Retinal pigment epithelial cell (primary cell): ENCODE measurements around the gene TOMM6.

Experiments used
- DNase-seq: peaks from one replicate; pipeline ENCODE4 v3.0.0-alpha.2; 2010; ENCODE audit warnings: low read depth
- H3K4me3 ChIP-seq: 2 replicates; pipeline ENCODE4 v1.5.1; 2011; ENCODE audit warnings: mild to moderate bottlenecking, low read length, control low read depth, moderate library complexity
- CTCF ChIP-seq: conservative IDR thresholded peaks from 2 replicates; pipeline ENCODE4 v1.5.1; 2011; ENCODE audit warnings: low read depth, low read length, control low read depth, inconsistent platforms

TOMM6 gene

DNA sequence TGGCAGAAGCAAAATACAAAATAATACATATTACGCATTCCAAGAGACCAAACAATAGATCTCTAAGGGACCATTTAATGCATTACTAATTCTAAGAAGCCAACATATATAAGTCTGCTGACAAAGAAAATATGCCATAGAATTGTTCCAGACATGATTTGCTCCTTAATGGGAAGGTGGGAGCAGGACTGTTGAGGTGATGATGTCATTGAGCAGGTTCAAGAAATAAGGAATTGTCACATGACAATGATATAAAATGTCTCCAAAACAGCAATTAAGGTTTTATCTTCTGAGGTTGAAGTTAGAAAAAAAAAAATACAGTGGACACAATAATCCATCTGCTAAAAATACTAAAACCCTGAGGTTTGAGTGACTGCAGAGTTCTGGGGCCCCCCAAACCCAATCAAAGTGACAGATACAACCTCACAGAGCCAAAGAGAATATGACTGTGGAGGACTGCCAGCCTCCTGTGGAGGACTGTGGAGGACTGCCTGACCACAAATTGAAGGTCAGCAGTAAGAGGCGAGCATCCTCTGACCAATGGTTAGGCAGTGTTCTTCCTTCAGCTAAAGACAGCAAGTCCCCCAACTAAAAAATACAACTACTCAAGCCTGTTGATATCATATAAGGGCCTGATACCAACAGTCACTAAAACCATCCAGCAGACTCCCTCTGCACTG lies 39.0 kb downstream of the TOMM6 start:
- DNase-seq, result no peak
- no peak overlapping the region for H3K4me3 ChIP-seq
- TF ChIP-seq CTCF, result no peak

DNA sequence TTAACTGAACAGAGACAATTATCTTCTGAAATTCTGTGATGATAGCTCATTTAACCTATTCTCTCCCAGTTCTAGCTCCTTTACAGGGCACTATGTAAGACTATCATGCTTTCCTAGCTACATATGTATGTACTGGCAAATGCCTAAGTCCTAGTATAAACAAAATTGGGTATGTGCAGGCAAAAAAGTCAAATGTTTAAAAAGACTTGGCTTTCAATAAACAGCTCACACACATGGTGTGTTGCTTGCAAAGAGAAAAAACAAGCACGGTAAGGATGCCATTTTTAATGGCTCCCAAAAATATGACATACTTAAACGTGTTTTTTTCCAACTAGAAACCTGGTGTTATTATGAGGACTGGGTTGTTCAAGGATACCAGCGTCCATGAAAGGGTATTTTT lies 44.8 kb downstream of the TOMM6 start:
- DNase-seq, result no peak
- no peak overlapping the region for H3K4me3 ChIP-seq
- TF ChIP-seq CTCF, result no peak

GRCh38 chr6:41836022-41836659 lies 48.6 kb downstream of the TOMM6 start:
- no peak for TF ChIP-seq CTCF
- H3K4me3 ChIP-seq, result no peak overlapping the region
- no peak for DNase-seq

- TF ChIP-seq CTCF, result no peak
- H3K4me3 ChIP-seq, result no peak overlapping the region
- DNase-seq, result no peak
These were observed 49.2 kb downstream of the TOMM6 start for GRCh38 chr6:41836660-41837052.
